DOHH2 (cell line): ENCODE measurements around the gene CDCA7.

Source experiments
- H3F3A ChIP-seq: fragments of 200-600 bp; sonication (generic), shearing (Covaris generic); 2 replicates; pipeline ENCODE4 v1.6.0; 2016; ENCODE audit warnings: antibody characterized with exemption, mild to moderate bottlenecking; ENCODE audit not compliant: control insufficient read depth, insufficient read depth
- H3K27ac ChIP-seq: fragments of 200-600 bp; sonication (generic); 2 replicates; pipeline ENCODE4 v1.5.1; 2014; ENCODE audit warnings: low read depth, mild to moderate bottlenecking, low read length, moderate library complexity
- H3K27me3 ChIP-seq: fragments of 200-600 bp; sonication (generic); 2 replicates; pipeline ENCODE4 v1.6.1; 2014; ENCODE audit warnings: mild to moderate bottlenecking, low read length, mixed read lengths; ENCODE audit not compliant: control insufficient read depth
- H3K36me3 ChIP-seq: fragments of 200-600 bp; sonication (generic); 2 replicates; pipeline ENCODE4 v1.6.1; 2014; ENCODE audit warnings: mild to moderate bottlenecking, low read length, moderate library complexity, mixed read lengths; ENCODE audit not compliant: control insufficient read depth
- H3K4me1 ChIP-seq: fragments of 200-600 bp; sonication (generic); 2 replicates; pipeline ENCODE4 v1.6.1; 2014; ENCODE audit warnings: mild to moderate bottlenecking, low read length, mixed read lengths; ENCODE audit not compliant: control insufficient read depth
- H3K4me2 ChIP-seq: fragments of 200-600 bp; sonication (generic); 2 replicates; pipeline ENCODE4 v1.6.0; 2014; ENCODE audit warnings: mild to moderate bottlenecking, low read length, moderate library complexity
- H3K4me3 ChIP-seq: fragments of 200-600 bp; sonication (generic); 2 replicates; pipeline ENCODE4 v1.5.1; 2014; ENCODE audit warnings: mild to moderate bottlenecking, low read length, mixed read lengths
- H3K79me2 ChIP-seq: fragments of 200-600 bp; sonication (generic); 2 replicates; pipeline ENCODE4 v1.6.1; 2014; ENCODE audit warnings: mild to moderate bottlenecking, low read length, mixed read lengths; ENCODE audit not compliant: control insufficient read depth
- H3K9me2 ChIP-seq: fragments of 200-600 bp; sonication (generic); replicated peaks from 2 replicates; pipeline ENCODE4 v1.6.1; 2014; ENCODE audit warnings: mild to moderate bottlenecking, low read length, mixed read lengths; ENCODE audit not compliant: control insufficient read depth
- H3K9me3 ChIP-seq: fragments of 200-600 bp; sonication (generic); 2 replicates; pipeline ENCODE4 v1.6.1; 2014; ENCODE audit warnings: antibody characterized with exemption, low read length, mixed read lengths; ENCODE audit not compliant: control insufficient read depth, insufficient read depth
- H4K20me1 ChIP-seq: fragments of 200-600 bp; sonication (generic); 2 replicates; pipeline ENCODE4 v1.6.0; 2014; ENCODE audit warnings: low read depth, mild to moderate bottlenecking, antibody characterized with exemption, low read length, moderate library complexity; ENCODE audit not compliant: control insufficient read depth, insufficient read depth
- CTCF ChIP-seq: fragments of 200-600 bp; sonication (generic); IDR thresholded peaks from one replicate; pipeline ENCODE4 v1.5.1; 2014; ENCODE audit warnings: antibody characterized with exemption, mild to moderate bottlenecking, low read depth, low read length; ENCODE audit not compliant: poor library complexity, severe bottlenecking
- EZH2phosphoT487 ChIP-seq: fragments of 200-600 bp; sonication (generic); IDR thresholded peaks from 2 replicates; pipeline ENCODE4 v1.6.1; 2017; ENCODE audit warnings: borderline replicate concordance, mild to moderate bottlenecking, antibody characterized with exemption, low read length, moderate library complexity, mixed read lengths

CDCA7 gene

GRCh38 chr2:173350383-173350782 is 4.3 kb upstream of the CDCA7 start:
- H3K9me2 ChIP-seq = no peaks in the 10 kb centered on the region
- H3K27me3 ChIP-seq = no peaks in the 10 kb centered on the region
- peak overlapping the region; percentile 93 for H3K4me3 ChIP-seq
- H3K27ac ChIP-seq = peak overlapping the region; percentile 93
- H3K9me3 ChIP-seq = peaks cover 19% of the 10 kb centered on the region
- no peaks in the 10 kb centered on the region for H4K20me1 ChIP-seq
- peak overlapping the region; percentile 86 for H3K4me2 ChIP-seq
- TF ChIP-seq CTCF (no peak), EZH2phosphoT487 (no peak)
- H3K79me2 ChIP-seq = peaks cover 32% of the 10 kb centered on the region
- peaks cover 18% of the 10 kb centered on the region for H3K36me3 ChIP-seq
- peaks cover 40% of the 10 kb centered on the region for H3F3A ChIP-seq
- H3K4me1 ChIP-seq = peaks cover 67% of the 10 kb centered on the region

- Histone ChIP-seq H3F3A (peaks cover 40% of the 10 kb centered on the region), H3K9me3 (peaks cover 8% of the 10 kb centered on the region), H3K27ac (peak overlapping the region; percentile 93), H3K4me3 (peak overlapping the region; percentile 93), H4K20me1 (peaks cover 10% of the 10 kb centered on the region), H3K4me1 (peaks cover 76% of the 10 kb centered on the region), H3K79me2 (peaks cover 47% of the 10 kb centered on the region), H3K9me2 (no peaks in the 10 kb centered on the region), H3K27me3 (no peaks in the 10 kb centered on the region), H3K4me2 (peak overlapping the region; percentile 86), H3K36me3 (peaks cover 31% of the 10 kb centered on the region)
- TF ChIP-seq CTCF = no peak
- TF ChIP-seq EZH2phosphoT487 = no peak
Measured at GRCh38 chr2:173351879-173352278, 2.8 kb upstream of the CDCA7 start.

- Histone ChIP-seq H3K27me3 (no peaks in the 10 kb centered on the region), H3K9me3 (no peaks in the 10 kb centered on the region), H3K27ac (peak overlapping the region; percentile 93), H3K4me1 (peaks cover 79% of the 10 kb centered on the region), H3K79me2 (peaks cover 64% of the 10 kb centered on the region), H3K36me3 (peaks cover 37% of the 10 kb centered on the region), H4K20me1 (peaks cover 18% of the 10 kb centered on the region), H3K9me2 (no peaks in the 10 kb centered on the region), H3K4me3 (peak overlapping the region; percentile 93), H3K4me2 (peak overlapping the region; percentile 86), H3F3A (peaks cover 30% of the 10 kb centered on the region)
- TF ChIP-seq CTCF = no peak
- TF ChIP-seq EZH2phosphoT487 = no peak
Measured at GRCh38 chr2:173353556-173353955, 1.1 kb upstream of the CDCA7 start.
